H1 (cell line): Measurements from ENCODE around the gene TUBB8B.
"Not testable (repeated sequence)": the region's sequence is repeated elsewhere in the genome, so short reads cannot be mapped to it uniquely, and the experiment has no call there.

ENCODE experiments used
- BACH1 ChIP-seq: IDR thresholded peaks from 2 replicates; pipeline ENCODE4 v1.6.1; 2012; ENCODE audit warnings: low read length, improper control_type of control experiment
- CTCF ChIP-seq, 3 experiments: IDR thresholded peaks; 1 replicate in 2 of 3; 2 replicates in 1 of 3; pipeline versions ENCODE4 v1.5.1 to v1.6.1; 2011; ENCODE audit warnings: low read length in 3 of 3, mild to moderate bottlenecking in 3 of 3, inconsistent platforms in 2 of 3, low read depth in 1 of 3, moderate library complexity in 1 of 3; ENCODE audit not compliant: insufficient read depth in 1 of 3; ENCODE audit errors: control extremely low read depth in 1 of 3
- POLR2A ChIP-seq, 2 experiments: IDR thresholded peaks; 1 replicate in 1 of 2; 2 replicates in 1 of 2; pipeline ENCODE4 v1.6.1; 2011; ENCODE audit warnings: low read depth in 2 of 2, low read length in 2 of 2, mild to moderate bottlenecking in 2 of 2; ENCODE audit errors: control extremely low read depth in 1 of 2
- RAD21 ChIP-seq, 2 experiments: IDR thresholded peaks in 1 of 2; conservative IDR thresholded peaks in 1 of 2; 2 replicates each; pipeline ENCODE4 v1.6.1; 2011; ENCODE audit warnings: low read depth in 2 of 2, low read length in 2 of 2, improper control_type of control experiment in 1 of 2, inconsistent platforms in 1 of 2, mild to moderate bottlenecking in 1 of 2, moderate library complexity in 1 of 2
- SIN3A ChIP-seq, 2 experiments: IDR thresholded peaks in 1 of 2; conservative IDR thresholded peaks in 1 of 2; 2 replicates each; pipeline ENCODE4 v1.6.1; 2011 to 2012; ENCODE audit warnings: low read length in 2 of 2, improper control_type of control experiment in 1 of 2, low read depth in 1 of 2, mild to moderate bottlenecking in 1 of 2

- not testable (repeated sequence) for TF ChIP-seq SIN3A (conservative IDR thresholded peaks at IDR 0.05 in 1 of 2, IDR thresholded peaks at IDR 0.05 in 1 of 2; ENCODE audit: low read depth in 1 of 2, low read length in 2 of 2); CTCF (IDR thresholded peaks at IDR 0.05; ENCODE audit: control extremely low read depth in 1 of 3, insufficient read depth in 1 of 3, low read depth in 1 of 3, low read length in 3 of 3); BACH1; RAD21 (IDR thresholded peaks at IDR 0.05 in 1 of 2, conservative IDR thresholded peaks at IDR 0.05 in 1 of 2; ENCODE audit: low read depth in 2 of 2, low read length in 2 of 2); POLR2A (IDR thresholded peaks at IDR 0.05; ENCODE audit: control extremely low read depth in 1 of 2, low read depth in 2 of 2, low read length in 2 of 2)
These were observed 719 bp downstream of the TUBB8B start for GRCh38 chr18:48696-49095.
